Nephron progenitor cell (in vitro differentiated cells): ENCODE data around the gene NF1.

Source experiments
- DNase-seq: peaks from one replicate; pipeline ENCODE4 v3.0.0; 2021
- H3K27ac Mint-ChIP-seq: 2 replicates; pipeline ENCODE4 v1.8.0; 2021; ENCODE audit warnings: mild to moderate bottlenecking, moderate library complexity, mixed read lengths
- H3K27me3 Mint-ChIP-seq: 2 replicates; pipeline ENCODE4 v1.8.0; 2021; ENCODE audit warnings: mild to moderate bottlenecking, low read depth, mixed read lengths; ENCODE audit not compliant: poor library complexity
- H3K36me3 Mint-ChIP-seq: 2 replicates; pipeline ENCODE4 v1.8.0; 2021; ENCODE audit warnings: low read depth, mixed read lengths
- H3K4me1 Mint-ChIP-seq: 2 replicates; pipeline ENCODE4 v1.8.0; 2021; ENCODE audit warnings: mixed read lengths
- H3K4me3 Mint-ChIP-seq: 2 replicates; pipeline ENCODE4 v1.8.0; 2021; ENCODE audit warnings: mild to moderate bottlenecking, moderate library complexity, mixed read lengths
- H3K9me3 Mint-ChIP-seq: 2 replicates; pipeline ENCODE4 v1.8.0; 2021; ENCODE audit warnings: mild to moderate bottlenecking, moderate library complexity, mixed read lengths
- TF ChIP-seq, protein P1 (sequence below): fragments of 200-600 bp; sonication (generic); IDR thresholded peaks from 2 replicates; pipeline ENCODE4 v1.5.0; 2021; ENCODE audit warnings: antibody characterized with exemption

NF1 gene

DNA sequence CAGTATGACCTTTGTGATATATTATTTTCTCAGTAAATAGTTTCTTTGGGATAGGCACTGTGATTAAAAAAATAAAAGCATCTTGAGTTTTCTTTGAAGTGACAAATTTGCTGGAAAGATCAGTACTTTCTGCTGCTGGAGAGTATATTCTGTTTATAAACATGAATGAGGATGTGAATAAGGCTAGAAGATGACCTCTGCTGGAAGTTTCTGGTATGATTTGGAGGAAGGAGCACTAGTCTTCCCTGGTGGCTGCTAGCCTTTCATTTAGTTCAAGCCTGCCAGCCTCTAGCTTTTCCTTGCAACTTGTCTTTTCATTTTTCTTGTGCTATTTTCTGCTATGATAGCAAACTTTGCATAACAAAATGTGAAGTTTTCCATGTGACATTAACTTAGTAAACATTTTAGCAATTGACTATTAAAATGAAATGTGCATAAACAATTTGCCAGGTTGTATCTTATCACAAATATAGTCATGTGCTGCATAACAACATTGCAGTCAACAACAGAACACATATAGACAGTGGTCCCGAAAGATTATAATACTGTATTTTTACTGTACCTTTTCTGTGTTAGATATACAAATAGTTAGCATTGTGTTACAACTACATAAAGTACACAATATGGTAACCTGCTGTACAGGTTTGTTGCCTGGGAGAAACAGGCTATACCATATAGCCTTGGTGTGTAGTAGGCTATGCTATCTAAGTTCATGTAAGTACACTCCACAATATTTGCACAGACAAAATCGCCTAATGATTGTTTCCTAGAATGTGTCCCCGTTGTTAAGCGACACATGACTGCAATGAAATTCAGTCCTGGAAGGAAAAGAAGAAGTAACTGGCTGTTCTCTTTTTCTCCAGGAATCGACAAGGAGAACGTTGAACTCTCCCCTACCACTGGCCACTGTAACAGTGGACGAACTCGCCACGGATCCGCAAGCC lies 278.6 kb downstream of the NF1 start:
- no peak for DNase-seq
- H3K36me3 Mint-ChIP-seq: peaks cover 21% of the 10 kb centered on the region

DNA sequence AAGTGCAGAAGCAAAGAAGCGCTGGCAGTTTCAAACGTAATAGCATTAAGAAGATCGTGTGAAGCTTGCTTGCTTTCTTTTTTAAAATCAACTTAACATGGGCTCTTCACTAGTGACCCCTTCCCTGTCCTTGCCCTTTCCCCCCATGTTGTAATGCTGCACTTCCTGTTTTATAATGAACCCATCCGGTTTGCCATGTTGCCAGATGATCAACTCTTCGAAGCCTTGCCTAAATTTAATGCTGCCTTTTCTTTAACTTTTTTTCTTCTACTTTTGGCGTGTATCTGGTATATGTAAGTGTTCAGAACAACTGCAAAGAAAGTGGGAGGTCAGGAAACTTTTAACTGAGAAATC lies 279.3 kb downstream of the NF1 start:
- no peaks in the 10 kb centered on the region for H3K9me3 Mint-ChIP-seq
- no peak overlapping the region for H3K4me3 Mint-ChIP-seq
- H3K36me3 Mint-ChIP-seq: peaks cover 21% of the 10 kb centered on the region
- H3K27me3 Mint-ChIP-seq: no peaks in the 10 kb centered on the region
- no peak for DNase-seq
- peaks cover 8% of the 10 kb centered on the region for H3K4me1 Mint-ChIP-seq
- H3K27ac Mint-ChIP-seq: no peak overlapping the region
- TF ChIP-seq, protein P1, sequence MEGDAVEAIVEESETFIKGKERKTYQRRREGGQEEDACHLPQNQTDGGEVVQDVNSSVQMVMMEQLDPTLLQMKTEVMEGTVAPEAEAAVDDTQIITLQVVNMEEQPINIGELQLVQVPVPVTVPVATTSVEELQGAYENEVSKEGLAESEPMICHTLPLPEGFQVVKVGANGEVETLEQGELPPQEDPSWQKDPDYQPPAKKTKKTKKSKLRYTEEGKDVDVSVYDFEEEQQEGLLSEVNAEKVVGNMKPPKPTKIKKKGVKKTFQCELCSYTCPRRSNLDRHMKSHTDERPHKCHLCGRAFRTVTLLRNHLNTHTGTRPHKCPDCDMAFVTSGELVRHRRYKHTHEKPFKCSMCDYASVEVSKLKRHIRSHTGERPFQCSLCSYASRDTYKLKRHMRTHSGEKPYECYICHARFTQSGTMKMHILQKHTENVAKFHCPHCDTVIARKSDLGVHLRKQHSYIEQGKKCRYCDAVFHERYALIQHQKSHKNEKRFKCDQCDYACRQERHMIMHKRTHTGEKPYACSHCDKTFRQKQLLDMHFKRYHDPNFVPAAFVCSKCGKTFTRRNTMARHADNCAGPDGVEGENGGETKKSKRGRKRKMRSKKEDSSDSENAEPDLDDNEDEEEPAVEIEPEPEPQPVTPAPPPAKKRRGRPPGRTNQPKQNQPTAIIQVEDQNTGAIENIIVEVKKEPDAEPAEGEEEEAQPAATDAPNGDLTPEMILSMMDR: no peak

More for the DNA sequence above, 278.6 kb downstream of the NF1 start:
- H3K27ac Mint-ChIP-seq: no peak overlapping the region
- TF ChIP-seq, protein P1: peak; percentile 43
- H3K27me3 Mint-ChIP-seq: no peaks in the 10 kb centered on the region
- no peak overlapping the region for H3K4me3 Mint-ChIP-seq
- H3K4me1 Mint-ChIP-seq: peaks cover 8% of the 10 kb centered on the region
- no peaks in the 10 kb centered on the region for H3K9me3 Mint-ChIP-seq

DNA sequence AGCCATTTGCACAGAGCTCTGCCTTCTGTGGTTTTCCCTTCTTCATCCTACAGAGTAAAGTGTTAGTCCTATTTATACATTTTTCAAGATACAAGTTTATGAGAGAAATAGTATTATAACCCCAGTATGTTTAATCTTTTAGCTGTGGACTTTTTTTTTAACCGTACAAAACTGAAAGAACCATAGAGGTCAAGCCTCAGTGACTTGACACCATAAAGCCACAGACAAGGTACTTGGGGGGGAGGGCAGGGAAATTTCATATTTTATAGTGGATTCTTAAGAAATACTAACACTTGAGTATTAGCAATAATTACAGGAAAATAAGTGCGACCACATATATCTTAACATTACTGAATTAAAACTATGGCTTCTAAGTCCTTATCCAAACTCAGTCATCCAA lies 279.7 kb downstream of the NF1 start:
- Mint-ChIP-seq H3K4me3 (no peak overlapping the region), H3K27me3 (no peaks in the 10 kb centered on the region), H3K36me3 (peaks cover 21% of the 10 kb centered on the region), H3K9me3 (no peaks in the 10 kb centered on the region), H3K27ac (no peak overlapping the region), H3K4me1 (peaks cover 8% of the 10 kb centered on the region)
- TF ChIP-seq, protein P1: no peak
- DNase-seq: no peak

DNA sequence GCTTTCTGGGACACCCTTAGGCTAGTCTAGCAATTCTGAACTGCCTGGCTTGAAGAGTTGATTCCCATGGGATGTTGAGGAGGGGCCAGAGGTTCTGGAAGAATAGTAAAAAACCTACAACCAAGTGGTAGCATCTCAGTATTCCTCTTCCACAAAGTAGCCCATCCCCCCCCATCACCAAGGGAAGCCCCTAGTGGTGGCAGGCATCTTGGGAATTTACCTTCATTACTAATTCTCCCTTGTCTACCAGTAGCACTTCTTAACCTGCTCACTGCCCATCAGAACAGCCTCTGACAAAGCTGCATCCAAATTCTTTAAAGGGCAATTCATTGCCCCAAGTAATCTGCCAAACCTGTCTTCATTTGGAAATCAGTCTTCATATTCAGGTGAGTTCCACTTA lies 283.9 kb downstream of the NF1 start:
- TF ChIP-seq, protein P1: no peak
- Mint-ChIP-seq H3K4me3 (no peak overlapping the region), H3K4me1 (no peaks in the 10 kb centered on the region), H3K36me3 (peaks cover 7% of the 10 kb centered on the region), H3K27me3 (peaks cover 3% of the 10 kb centered on the region), H3K27ac (no peak overlapping the region), H3K9me3 (no peaks in the 10 kb centered on the region)
- no peak for DNase-seq

DNA sequence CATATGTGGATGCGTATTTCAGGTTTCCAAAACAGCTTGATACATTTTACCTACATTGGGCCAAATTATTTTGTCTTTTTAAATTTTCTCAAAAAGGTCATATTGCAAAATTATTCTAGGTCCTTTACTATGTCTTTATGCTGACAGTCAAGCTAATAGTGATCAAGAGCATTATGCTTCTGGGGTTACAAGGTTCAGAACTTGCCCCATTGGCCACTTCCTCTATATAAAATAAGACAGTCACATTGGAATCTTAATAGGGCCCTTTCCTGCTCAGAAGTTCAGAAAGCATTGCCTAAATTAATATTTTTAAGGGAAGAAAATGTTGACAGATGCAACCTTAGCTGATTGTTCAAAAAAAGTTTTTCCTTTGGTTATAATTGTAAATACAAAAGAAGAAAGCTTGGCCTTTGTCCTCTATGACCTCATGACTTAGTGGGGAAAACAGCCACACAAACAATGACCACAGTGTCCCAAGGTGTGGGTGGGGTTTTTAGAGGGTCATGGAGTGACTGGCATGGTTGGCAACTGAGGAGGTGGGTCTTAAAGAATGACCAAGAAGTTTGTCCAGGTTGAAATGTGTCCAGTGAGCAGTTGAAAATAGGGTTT lies 284.9 kb downstream of the NF1 start:
- DNase-seq: no peak
- TF ChIP-seq, protein P1: no peak
- no peak overlapping the region for H3K27ac Mint-ChIP-seq
- no peaks in the 10 kb centered on the region for H3K36me3 Mint-ChIP-seq
- no peaks in the 10 kb centered on the region for H3K4me1 Mint-ChIP-seq
- H3K27me3 Mint-ChIP-seq: peaks cover 3% of the 10 kb centered on the region
- H3K9me3 Mint-ChIP-seq: no peaks in the 10 kb centered on the region
- H3K4me3 Mint-ChIP-seq: no peak overlapping the region
